Spleen (tissue), 7 donors: Measurements from ENCODE around the gene TMSB4X.

Experiments
- POLR2A ChIP-seq, 3 donors: fragments of 450-650 bp; IDR thresholded peaks; one replicate each; pipeline ENCODE4 v1.5.1; 2017; ENCODE audit warnings: antibody characterized with exemption in 3 of 3, mild to moderate bottlenecking in 1 of 3
- TF ChIP-seq, protein P1 (sequence below), 11 experiments: fragments of 200-600 bp in 7 of 11; fragments of 450-650 bp in 4 of 11; sonication (generic) in 4 of 11; IDR thresholded peaks in 8 of 11; conservative IDR thresholded peaks in 3 of 11; 1 replicate in 7 of 11; 2 replicates in 4 of 11; pipeline versions ENCODE4 v1.4.0 to v1.8.0; 2016 to 2021; ENCODE audit warnings: antibody characterized with exemption in 11 of 11, inconsistent platforms in 4 of 11, mild to moderate bottlenecking in 1 of 11
- donor health status: DM: no; HTN: no; CAD: no; lungs with moderate emphysema.
- donor health status: DM: no; HTN: no; CAD: no.
- donor health status: DM: no; HTN: no; CAD: no.

DNA sequence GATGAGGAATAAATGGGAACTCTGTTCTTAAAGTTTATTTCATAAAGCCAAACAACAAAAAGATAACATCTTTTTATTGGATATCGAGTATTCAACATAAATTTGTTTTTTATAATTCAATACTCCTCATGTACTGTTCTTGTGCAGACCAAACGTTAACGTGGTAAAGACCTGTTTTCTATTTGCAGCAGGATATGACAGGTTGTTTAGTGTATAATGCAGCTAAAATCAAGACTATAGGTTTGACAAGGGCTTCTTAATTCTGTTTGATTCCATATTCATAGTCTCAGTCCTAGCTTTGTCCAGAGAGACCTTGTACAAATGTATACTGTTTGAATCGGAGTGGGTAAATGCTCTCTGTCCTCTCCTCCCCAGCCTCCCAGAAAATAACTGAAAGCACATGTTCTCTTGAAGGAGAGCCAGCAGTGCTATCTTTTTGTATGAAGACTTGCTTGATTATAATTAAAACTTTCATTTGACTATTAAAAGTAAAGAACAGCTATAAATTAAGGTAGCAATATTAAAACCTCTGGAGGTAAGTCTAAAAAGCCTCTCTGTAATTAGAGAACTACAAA lies 17.7 kb downstream of the TMSB4X start:
- TF ChIP-seq POLR2A (IDR thresholded peaks at IDR 0.05), result no peak
- TF ChIP-seq, protein P1, sequence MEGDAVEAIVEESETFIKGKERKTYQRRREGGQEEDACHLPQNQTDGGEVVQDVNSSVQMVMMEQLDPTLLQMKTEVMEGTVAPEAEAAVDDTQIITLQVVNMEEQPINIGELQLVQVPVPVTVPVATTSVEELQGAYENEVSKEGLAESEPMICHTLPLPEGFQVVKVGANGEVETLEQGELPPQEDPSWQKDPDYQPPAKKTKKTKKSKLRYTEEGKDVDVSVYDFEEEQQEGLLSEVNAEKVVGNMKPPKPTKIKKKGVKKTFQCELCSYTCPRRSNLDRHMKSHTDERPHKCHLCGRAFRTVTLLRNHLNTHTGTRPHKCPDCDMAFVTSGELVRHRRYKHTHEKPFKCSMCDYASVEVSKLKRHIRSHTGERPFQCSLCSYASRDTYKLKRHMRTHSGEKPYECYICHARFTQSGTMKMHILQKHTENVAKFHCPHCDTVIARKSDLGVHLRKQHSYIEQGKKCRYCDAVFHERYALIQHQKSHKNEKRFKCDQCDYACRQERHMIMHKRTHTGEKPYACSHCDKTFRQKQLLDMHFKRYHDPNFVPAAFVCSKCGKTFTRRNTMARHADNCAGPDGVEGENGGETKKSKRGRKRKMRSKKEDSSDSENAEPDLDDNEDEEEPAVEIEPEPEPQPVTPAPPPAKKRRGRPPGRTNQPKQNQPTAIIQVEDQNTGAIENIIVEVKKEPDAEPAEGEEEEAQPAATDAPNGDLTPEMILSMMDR (IDR thresholded peaks at IDR 0.05 in 8 of 11, conservative IDR thresholded peaks at IDR 0.05 in 3 of 11), result no peak
